ENCODE measurements around the gene ACOXL. TPM values are rescaled to one million over a fixed set of nuclear protein-coding genes. Genes with fewer than 3 reads are reported as not detected.

The ACOXL gene
- total and polyA plus RNA-seq, 9 of the 15 experiments (the other 6 are each of a cell fraction or from before 2014, with no cell fraction given): 0.31 to 0.56 TPM; not detected in 7

DNA sequence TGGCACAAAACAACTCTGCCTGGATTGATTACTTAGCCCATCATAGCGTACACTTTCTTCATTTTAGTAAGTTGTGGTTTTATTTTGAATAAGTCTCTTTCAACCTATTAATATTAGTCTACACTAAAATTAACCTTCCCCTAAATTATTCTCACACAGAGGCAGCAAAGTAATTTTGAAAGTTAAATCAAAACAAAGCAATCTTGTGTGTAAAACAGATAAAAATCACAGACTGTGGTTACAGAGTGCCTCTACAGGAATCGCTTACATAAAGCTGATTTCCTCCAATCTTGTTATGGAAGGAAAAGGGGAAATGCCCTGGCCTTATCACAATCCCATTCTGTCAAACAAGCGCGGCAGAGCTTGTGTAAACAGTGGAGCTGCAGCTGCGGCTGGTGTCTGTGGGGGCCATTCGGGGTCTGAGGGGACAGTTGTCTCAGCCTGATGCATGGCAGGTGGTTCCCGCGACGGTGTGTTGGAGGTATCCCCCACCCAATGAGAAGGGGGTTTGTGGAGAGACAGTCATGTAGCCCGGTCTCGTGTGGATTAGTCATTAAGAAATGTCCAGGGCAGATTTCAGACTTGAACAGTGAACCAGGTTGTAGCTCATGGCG, 430.5 kb downstream of the ACOXL start (continued):
- TF ChIP-seq, protein P1, sequence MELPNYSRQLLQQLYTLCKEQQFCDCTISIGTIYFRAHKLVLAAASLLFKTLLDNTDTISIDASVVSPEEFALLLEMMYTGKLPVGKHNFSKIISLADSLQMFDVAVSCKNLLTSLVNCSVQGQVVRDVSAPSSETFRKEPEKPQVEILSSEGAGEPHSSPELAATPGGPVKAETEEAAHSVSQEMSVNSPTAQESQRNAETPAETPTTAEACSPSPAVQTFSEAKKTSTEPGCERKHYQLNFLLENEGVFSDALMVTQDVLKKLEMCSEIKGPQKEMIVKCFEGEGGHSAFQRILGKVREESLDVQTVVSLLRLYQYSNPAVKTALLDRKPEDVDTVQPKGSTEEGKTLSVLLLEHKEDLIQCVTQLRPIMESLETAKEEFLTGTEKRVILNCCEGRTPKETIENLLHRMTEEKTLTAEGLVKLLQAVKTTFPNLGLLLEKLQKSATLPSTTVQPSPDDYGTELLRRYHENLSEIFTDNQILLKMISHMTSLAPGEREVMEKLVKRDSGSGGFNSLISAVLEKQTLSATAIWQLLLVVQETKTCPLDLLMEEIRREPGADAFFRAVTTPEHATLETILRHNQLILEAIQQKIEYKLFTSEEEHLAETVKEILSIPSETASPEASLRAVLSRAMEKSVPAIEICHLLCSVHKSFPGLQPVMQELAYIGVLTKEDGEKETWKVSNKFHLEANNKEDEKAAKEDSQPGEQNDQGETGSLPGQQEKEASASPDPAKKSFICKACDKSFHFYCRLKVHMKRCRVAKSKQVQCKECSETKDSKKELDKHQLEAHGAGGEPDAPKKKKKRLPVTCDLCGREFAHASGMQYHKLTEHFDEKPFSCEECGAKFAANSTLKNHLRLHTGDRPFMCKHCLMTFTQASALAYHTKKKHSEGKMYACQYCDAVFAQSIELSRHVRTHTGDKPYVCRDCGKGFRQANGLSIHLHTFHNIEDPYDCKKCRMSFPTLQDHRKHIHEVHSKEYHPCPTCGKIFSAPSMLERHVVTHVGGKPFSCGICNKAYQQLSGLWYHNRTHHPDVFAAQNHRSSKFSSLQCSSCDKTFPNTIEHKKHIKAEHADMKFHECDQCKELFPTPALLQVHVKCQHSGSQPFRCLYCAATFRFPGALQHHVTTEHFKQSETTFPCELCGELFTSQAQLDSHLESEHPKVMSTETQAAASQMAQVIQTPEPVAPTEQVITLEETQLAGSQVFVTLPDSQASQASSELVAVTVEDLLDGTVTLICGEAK (IDR thresholded peaks at IDR 0.05): no peak
- TF ChIP-seq, protein P1 (CRISPR knock-in tag; IDR thresholded peaks at IDR 0.05): no peak
- TF ChIP-seq KLF13 (tag; IDR thresholded peaks at IDR 0.05; ENCODE audit: borderline replicate concordance, low read depth): no peak
- TF ChIP-seq MCM2 (IDR thresholded peaks at IDR 0.05; ENCODE audit: low read depth): no peak
- no peak for TF ChIP-seq SP2 (IDR thresholded peaks at IDR 0.05; ENCODE audit: extremely low read depth, low read depth, low read length, poor library complexity, severe bottlenecking)
- no peak for TF ChIP-seq SAFB2 (IDR thresholded peaks at IDR 0.05; ENCODE audit: borderline replicate concordance, low read depth, low read length, severe bottlenecking)
- no peak for TF ChIP-seq ZNF274 (IDR thresholded peaks at IDR 0.05; ENCODE audit: borderline replicate concordance, low read depth, low read length)
- no peak; the same call in 1 of the 2 replicates for TF ChIP-seq FOSL1 (tag; conservative IDR thresholded peaks at IDR 0.05)
- no peak for TF ChIP-seq CSDE1 (IDR thresholded peaks at IDR 0.05)
- no peak for TF ChIP-seq HEY1 (CRISPR knock-in tag; IDR thresholded peaks at IDR 0.05; ENCODE audit: borderline replicate concordance)
- no peak for TF ChIP-seq POLR2AphosphoS2 (IDR thresholded peaks at IDR 0.05; ENCODE audit: low read length)
- no peak for TF ChIP-seq SRSF1 (IDR thresholded peaks at IDR 0.05; ENCODE audit: low read depth, low read length)
- TF ChIP-seq TCFL5 (CRISPR knock-in tag; conservative IDR thresholded peaks at IDR 0.05): no peak
- TF ChIP-seq, protein P2, sequence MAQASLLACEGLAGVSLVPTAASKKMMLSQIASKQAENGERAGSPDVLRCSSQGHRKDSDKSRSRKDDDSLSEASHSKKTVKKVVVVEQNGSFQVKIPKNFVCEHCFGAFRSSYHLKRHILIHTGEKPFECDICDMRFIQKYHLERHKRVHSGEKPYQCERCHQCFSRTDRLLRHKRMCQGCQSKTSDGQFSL (CRISPR knock-in tag; IDR thresholded peaks at IDR 0.05): no peak
- TF ChIP-seq, protein P2 (tag; IDR thresholded peaks at IDR 0.05): no peak
- TF ChIP-seq THRAP3 (IDR thresholded peaks at IDR 0.05; ENCODE audit: borderline replicate concordance): no peak
- no peak for TF ChIP-seq ELF2 (CRISPR knock-in tag; IDR thresholded peaks at IDR 0.05)
- TF ChIP-seq, protein P3, sequence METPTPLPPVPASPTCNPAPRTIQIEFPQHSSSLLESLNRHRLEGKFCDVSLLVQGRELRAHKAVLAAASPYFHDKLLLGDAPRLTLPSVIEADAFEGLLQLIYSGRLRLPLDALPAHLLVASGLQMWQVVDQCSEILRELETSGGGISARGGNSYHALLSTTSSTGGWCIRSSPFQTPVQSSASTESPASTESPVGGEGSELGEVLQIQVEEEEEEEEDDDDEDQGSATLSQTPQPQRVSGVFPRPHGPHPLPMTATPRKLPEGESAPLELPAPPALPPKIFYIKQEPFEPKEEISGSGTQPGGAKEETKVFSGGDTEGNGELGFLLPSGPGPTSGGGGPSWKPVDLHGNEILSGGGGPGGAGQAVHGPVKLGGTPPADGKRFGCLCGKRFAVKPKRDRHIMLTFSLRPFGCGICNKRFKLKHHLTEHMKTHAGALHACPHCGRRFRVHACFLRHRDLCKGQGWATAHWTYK (CRISPR knock-in tag; IDR thresholded peaks at IDR 0.05): no peak

All from K562 (cell line).